HG03565 (cell line): ENCODE results near the gene HOXD11.

Experiments
- ATAC-seq: cut with Tn5 transposase; IDR thresholded peaks from one replicate; pipeline ENCODE4 v1.9.1; 2021; ENCODE audit warnings: mild to moderate bottlenecking, moderate library complexity; ENCODE audit not compliant: unreplicated experiment

Gene HOXD11

DNA sequence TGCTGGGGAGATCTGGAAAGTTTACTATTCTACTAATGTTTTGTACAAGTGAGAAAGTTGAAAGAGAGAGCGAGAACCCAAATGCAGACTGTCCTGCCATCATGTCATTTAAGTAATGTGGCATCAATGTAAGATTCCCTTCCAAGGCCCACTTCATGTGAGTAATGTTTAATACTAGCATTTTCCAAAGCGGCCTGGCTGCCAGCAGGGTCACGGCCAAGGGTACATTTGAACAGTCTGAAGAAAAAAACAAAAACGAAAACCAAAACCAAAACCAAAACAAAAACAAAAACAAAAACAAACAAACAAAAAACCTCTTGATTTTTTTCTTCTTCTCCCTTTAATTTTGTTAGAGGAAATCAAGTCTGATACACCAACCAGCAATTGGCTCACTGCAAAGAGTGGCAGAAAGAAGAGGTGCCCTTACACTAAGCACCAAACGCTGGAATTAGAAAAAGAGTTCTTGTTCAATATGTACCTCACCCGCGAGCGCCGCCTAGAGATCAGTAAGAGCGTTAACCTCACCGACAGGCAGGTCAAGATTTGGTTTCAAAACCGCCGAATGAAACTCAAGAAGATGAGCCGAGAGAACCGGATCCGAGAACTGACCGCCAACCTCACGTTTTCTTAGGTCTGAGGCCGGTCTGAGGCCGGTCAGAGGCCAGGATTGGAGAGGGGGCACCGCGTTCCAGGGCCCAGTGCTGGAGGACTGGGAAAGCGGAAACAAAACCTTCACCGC is 11.7 kb downstream of the HOXD11 start:
- no peak for ATAC-seq

DNA sequence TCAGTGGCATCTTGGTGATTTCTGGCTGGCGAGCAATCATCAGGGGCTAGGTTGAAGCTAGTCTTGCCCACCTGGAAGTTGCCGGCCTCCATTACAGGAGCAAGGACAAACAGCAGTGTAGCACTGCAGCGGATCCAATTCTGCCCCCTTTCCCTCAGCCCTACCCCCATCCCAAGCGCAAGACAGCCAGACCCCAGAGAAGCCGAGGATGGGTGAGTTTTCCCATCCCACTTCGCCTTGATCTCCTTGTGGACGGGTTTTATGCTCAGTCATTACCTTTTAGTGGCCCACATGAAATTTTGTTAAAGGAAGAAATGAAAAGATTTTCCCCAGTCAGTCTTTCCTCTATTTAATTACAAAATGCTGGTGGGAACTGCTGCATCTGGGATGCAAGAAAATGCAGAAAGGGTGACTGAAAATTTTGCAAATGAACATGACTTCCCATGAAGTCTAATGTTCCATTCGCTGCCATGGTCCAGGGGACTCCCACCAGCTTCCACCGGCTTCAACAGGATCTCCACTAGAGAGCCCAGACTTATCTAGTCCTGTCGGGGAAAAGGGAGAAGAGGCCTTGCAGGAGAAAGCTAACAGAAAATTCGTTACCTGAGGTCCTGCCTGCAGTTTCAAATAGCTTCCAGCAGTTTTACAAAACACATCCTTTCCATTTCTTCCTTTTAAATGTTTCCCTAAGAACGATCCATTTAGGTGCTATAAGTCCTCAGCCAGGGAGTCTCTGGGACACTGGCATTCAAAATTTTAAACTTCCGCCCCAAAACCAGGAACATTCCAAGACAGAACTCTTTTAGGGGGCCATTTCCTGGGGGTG is 13.5 kb downstream of the HOXD11 start:
- ATAC-seq, result no peak

DNA sequence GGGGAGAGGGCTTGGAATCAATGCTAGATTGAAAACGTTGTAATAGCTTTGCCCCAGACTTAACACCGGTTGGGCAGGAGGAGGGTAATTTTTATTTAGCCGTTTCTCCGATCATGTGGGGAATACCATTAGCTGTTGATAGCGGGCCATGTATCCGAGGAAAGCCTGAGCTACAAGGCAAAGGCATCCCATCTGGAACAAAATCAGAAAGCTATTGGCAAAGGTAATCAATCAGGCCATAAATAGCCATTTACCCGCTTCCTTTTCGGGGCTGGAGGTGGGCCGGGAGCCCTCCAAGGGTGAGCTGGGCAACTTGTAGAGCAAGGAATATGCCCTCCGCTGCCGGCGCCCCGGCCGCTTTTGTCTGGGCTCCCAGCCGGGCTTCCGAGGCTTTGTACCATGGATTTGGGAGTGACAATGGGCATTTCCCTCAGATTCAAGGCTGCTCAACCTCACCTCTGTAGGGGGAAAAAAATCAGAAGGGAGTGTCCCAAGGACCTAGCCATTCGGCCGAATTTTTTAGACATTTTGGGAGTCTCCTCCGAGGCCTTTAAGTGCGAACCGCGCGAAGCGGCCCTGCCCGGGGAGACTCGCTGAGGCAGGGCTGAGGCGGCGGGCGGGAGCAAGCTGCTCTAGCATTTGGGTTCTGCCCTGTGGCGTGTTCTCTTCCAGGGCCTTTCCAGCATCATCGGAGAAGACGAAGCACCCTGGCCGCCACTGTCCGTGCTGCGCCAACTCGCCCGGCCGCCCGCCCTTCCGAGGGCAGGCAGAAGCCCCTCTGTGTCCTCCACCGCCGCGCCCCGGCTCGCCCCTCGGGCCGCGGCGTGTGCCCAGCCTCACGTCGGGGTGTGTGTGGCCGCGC is 14.3 kb downstream of the HOXD11 start:
- ATAC-seq, result no peak

DNA sequence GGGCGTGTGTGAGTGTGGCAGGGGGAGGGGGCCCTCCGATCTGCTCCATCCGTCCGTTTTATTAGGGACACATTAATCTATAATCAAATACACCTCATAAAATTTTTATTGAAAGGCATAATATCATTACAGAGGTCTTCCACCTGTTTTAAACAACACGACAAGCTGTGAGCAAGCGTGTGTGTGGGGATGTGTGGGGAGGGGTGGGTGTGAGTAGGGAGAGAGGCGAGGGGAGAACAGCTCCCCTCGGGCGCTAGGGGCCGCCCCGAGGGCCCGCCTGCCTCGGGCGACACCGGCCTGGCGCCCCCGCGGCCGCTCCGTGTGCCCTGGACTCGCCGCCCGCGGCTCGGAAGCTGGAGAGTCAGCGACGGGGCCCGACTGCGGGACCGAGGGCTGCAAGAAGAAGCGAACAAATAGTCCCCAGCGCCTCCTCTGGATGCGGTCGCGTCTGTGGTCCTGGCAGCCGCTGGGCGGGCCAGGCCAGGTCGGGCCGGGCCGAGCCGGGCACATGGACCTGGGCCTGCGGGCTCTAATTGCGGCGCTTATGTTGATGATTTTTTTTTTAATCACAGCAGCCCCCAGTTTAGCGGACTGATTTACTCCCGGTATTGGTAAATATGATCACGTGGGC is 15.1 kb downstream of the HOXD11 start:
- no peak for ATAC-seq

DNA sequence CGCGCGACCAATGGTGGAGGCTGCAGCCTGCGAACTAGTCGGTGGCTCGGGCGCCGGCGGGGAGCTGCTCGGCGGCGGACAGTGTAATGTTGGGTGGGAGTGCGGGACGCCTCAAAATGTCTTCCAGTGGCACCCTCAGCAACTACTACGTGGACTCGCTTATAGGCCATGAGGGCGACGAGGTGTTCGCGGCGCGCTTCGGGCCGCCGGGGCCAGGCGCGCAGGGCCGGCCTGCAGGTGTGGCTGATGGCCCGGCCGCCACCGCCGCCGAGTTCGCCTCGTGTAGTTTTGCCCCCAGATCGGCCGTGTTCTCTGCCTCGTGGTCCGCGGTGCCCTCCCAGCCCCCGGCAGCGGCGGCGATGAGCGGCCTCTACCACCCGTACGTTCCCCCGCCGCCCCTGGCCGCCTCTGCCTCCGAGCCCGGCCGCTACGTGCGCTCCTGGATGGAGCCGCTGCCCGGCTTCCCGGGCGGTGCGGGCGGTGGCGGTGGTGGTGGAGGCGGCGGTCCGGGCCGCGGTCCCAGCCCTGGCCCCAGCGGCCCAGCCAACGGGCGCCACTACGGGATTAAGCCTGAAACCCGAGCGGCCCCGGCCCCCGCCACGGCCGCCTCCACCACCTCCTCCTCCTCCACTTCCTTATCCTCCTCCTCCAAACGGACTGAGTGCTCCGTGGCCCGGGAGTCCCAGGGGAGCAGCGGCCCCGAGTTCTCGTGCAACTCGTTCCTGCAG is 15.8 kb downstream of the HOXD11 start, which contains the start of gene HOXD9:
Gene HOXD9 (plus strand): TSS at position 37 of the 728 bp plus-strand sequence. CDS start 50 bp downstream, at position 87.
- ATAC-seq, result no peak

DNA sequence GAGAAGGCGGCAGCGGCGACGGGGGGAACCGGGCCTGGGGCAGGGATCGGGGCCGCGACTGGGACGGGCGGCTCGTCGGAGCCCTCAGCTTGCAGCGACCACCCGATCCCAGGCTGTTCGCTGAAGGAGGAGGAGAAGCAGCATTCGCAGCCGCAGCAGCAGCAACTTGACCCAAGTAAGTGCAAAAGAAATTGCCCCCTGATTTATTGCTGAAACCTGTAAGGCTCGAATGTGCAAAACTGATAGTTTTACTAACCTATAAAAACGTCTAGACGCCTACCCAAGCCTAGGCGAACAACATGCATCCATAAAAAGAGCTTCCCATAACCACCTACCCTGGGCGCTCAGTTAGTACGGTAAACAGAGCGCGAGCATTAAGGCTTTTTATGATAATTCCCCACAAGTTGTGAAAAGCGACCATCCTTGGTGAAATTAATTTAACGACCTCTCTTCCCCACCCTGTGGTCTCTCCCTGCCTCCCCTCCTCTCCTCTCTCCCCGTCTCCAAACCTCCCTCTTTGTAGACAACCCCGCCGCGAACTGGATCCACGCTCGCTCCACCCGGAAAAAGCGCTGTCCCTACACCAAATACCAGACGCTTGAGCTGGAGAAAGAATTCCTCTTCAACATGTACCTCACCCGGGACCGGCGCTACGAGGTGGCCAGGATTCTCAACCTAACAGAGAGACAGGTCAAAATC is 16.5 kb downstream of the HOXD11 start:
- ATAC-seq, result no peak

DNA sequence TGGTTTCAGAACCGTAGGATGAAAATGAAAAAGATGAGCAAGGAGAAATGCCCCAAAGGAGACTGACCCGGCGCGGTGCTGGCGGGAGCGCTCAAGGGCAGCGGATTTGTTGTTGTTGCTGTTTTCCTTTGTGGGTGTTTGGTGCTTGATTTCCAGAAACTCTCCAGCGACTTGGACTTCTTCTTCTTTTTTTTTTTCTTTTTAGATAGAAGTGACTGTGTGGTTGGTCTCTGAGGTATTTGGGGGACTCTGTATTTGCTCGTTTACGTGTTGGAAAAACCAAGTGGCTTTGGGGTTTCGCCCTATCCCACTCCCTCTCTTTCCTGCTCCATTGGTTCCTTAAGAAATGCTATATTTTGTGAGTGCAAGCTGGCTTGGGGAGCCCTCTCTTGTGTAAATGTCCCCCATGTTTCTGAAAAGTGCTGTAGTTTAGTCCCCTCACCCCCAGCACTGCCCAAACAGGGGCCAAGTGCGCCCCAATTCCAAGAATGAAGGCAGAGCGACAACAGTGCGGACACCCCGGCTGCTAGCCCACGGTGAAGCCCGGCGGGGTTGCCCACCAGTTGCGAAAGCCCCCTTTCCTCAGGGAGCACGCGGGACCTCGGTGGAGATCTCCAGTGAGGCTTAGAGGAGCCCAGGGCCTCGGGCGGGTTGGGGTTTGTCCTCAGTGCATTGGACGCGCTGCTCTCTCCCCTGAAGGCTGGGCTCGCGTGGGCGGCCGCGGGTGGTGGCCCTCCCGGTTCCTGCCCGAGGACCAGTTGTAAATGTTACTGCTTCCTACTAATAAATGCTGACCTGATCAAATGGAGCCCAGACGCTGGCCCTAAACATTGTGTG is 17.2 kb downstream of the HOXD11 start:
- ATAC-seq, result no peak

DNA sequence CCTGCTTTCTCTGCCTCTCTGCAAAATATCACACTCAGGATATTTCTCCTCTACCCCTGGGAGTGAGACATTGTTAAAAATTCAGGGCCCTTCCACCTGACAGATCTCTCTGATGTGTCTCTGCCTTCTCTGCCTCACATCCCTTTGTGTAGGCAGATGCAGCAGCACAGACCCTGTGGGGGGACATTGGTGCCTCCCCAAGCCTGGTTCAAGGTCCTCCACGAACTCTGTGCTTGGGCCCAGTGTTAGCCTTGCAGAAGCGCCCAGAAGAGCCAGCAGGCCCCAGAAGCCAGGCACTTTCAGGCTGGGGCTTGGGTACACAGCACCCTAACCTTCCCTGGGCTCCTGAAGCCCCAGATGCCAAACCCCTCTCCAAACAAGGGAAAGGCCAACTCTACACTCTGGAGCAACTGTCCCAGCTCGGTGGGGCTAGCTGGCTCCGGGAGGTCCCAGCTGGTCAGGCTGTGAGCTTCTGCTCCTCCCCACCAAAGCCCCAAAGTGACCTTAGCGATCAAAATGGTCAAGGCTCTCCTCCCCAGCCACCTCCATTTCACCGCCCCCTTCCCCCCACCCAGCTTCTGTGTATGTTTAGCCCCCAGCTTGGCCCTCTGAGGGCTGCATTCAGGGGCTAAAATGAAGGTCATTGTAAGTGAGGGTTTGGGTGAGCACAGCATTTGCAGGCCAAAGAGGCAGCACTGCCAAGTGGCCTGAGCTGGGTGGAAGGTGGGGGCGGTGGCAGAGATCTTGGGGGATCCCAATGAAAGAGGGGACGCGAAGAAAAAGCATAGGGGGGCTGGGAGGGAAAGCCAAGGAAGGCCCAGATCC is 18.1 kb downstream of the HOXD11 start:
- no peak for ATAC-seq

DNA sequence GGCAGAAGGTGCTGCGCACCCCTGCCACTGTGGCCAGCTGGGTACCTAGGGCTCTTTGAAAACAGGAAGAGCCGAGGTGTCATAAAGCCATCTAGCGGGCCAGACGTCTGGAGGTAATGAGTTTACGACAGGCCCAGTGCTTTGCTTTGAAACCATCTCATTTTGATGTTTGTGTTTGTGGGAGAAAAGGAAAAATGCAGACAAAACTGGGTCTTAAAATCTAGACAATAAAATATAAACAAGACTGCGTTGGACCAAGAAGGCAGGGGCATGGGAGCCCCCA is 18.6 kb downstream of the HOXD11 start:
- no peak for ATAC-seq

DNA sequence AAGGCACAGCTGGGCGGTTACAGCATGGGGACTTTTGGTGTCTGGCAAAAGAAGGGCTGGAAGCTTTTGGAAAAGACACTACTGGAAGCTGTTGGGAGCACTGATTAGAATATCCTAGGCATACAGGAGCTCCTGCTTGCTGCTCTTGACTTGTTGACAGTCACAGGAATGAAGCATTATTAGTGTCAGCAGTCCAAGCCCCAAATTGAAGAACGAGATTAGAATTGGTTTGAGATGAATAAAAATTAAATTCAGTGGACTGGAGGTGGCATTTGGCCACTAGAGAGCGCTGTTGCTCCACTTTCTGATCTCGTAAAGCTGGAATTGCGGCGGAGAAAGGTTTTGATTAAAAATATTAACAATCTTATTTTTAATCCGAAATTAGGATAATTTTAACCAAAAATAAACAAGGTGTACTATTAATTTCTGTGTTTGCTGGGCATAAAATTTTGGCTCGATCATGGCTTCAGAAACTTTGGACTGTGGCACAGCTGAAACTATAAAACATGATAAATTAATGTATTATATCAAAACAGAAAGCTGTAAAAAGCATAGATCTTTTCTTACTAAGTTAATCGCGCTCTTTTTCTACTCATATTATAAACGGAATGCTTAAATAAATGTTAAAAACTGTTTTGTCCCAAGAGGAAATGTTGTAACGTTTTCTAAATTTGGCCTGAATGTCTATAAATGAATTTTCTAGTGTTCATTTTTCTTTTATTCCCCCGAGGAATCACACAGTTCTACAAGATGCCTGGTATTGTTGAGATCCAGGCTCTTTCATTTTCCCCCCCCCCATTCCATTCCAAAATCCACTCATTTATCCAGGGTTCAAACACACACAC is 20.1 kb downstream of the HOXD11 start:
- ATAC-seq, result no peak

DNA sequence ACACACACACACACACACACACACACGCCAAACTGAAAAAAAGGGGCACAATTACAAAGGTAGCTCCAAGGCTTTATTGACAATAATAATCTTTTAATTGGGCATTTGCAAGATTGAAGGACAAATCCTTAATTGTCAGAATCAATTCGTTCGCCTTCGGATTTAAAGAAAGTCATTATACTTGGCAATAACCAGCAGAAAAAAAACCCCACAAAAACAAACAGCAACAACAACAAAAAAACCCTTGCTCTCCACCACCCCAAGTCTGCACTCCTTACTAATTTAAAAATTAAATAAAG is 20.6 kb downstream of the HOXD11 start:
- ATAC-seq, result no peak

DNA sequence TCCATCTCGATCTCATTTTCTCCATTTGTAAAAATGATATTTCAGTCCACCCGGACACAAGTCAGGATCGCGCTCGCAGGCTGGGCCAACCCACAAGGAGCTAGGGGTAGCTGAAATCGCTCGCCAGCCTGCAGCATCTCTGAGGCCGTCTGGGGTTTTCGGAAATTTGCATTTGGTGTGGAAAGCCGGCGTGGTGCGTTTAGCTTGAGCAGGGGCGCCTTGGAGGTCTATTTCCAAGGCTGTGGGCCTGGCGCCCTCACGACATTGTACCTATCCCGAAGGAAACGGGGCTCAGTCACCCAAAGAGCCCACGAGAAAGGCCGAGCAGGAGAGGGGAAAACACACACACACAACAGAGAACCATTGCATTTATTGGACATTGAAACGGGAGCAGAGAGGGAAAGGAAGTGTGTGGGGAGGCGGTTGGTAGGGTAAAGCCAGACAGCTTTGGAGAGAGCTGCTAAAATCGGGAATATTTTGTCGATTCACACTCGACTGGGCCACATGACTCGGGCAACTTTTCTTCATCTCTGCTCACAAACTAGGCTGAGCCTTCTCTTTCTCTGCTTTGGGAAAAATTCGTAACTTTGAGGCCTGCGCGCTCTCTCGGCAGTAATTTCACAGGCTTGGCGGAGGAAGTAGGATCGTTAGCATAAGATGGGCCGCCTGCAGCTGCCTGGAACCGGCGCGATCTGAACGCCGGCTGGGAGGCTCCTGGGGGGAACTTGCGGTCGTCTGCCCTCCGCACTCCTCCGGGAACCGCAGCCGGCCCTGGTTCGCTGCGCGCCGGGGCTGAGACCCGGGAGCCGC is 21.3 kb downstream of the HOXD11 start:
- no peak for ATAC-seq

DNA sequence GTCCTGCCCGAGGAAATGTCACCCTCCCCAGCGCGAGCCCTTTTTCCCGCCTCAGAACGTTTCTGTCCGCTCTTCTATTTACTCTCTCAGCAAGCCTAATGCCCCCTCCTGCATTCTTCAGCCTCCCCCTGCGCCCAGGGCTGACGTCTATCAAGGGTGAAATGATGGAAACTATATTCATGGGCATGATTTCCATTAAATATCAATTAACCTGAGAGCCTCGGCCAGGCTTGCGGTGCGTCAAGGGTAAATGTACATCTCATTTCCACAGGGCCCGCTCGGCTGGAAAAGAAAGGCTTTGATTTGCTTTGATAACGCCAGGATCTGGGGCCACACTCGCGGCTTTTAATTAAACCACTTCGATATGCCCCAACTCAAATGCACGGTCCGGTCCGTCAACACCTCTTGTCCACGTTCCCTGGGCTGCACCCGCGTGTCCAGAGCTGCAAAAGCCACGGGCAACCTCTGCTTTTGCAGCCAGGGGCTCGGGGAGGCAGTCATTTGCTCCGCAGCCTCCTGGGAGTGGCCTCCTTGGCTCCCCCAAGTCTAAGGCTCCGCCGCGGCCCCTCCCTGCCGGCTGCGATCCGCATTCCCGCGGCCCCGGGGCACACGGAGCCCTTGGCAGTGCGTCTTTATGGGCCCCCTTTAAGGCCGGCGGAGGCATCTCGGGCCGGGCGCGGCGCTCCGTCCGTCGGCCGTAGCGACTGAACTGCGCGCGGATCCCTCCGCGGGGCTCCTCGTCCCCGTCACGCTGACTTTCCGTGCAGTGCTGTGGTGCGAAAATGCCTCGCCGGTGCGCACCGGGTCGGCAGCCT is 22.1 kb downstream of the HOXD11 start, which contains the start of gene HOXD8:
Gene HOXD8 (plus strand): TSS at position 724 of the 815 bp plus-strand sequence. CDS start 662 bp downstream, outside the sequence.
- ATAC-seq, result no peak

DNA sequence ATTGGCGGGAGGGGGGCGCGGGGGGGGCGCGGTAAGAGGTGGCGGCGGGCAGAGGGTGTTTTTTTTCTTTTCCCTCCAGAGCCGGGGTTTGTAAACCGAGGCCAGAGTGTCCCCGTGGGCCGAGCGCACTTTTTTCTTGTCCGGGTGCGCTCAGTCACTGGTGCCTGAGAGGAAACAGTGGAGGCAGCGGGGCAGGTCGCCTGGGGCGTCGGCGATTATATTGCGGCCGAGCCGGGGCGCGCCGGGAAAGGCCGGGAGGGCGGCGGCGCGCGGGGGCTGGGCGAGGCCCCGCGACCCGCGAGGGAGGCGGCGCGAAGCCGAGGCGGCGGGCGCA is 22.7 kb downstream of the HOXD11 start:
- no peak for ATAC-seq

DNA sequence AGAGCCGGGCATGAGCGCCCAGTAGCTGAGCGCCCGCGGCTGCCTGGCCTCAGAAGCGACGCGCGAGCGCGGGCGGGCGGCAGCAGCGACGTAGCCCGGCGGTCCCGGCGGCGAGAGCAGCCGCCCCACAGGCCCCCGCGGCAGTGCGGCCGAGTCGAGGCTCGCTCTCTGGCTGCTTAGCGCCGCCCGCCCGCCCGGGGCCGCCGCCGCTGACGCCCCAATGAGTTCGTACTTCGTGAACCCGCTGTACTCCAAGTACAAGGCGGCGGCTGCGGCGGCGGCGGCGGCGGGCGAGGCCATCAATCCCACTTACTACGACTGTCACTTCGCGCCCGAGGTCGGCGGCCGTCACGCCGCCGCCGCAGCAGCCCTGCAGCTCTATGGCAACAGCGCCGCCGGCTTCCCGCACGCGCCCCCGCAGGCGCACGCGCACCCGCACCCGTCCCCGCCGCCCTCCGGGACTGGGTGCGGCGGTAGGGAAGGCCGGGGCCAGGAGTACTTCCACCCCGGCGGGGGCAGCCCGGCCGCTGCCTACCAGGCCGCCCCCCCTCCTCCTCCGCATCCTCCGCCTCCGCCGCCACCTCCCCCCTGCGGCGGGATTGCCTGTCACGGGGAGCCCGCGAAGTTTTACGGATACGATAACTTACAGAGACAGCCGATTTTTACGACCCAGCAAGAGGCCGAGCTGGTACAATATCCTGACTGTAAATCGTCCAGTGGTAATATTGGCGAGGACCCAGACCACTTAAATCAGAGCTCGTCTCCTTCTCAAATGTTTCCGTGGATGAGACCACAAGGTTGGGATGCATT is 23.3 kb downstream of the HOXD11 start:
- ATAC-seq, result no peak
